HG03469 (cell line): ENCODE data around the gene PDE4D.

Source experiments
- ATAC-seq: cut with Tn5 transposase; IDR thresholded peaks from one replicate; pipeline ENCODE4 v1.9.1; 2021; ENCODE audit warnings: mild to moderate bottlenecking, moderate library complexity, moderate number of reproducible peaks; ENCODE audit not compliant: unreplicated experiment

The PDE4D gene

GRCh38 chr5:58932057-58932612, 961.4 kb downstream of the PDE4D start:
- no peak for ATAC-seq

GRCh38 chr5:58930520-58930919, 963.0 kb downstream of the PDE4D start:
- no peak for ATAC-seq

- ATAC-seq, result no peak
Measured at GRCh38 chr5:58929726-58930125, 963.8 kb downstream of the PDE4D start.

- no peak for ATAC-seq
Measured at GRCh38 chr5:58927938-58928337, 965.6 kb downstream of the PDE4D start.

GRCh38 chr5:58927181-58927580, 966.3 kb downstream of the PDE4D start:
- no peak for ATAC-seq

- ATAC-seq, result no peak
Measured at GRCh38 chr5:58926541-58926935, 967.0 kb downstream of the PDE4D start.

GRCh38 chr5:58925627-58926540, 967.6 kb downstream of the PDE4D start:
- ATAC-seq, result no peak

GRCh38 chr5:58924306-58924705, 969.2 kb downstream of the PDE4D start:
- no peak for ATAC-seq

- ATAC-seq, result no peak
Measured at GRCh38 chr5:58923355-58923754, 970.2 kb downstream of the PDE4D start.

- ATAC-seq, result no peak
Measured at GRCh38 chr5:58922461-58923171, 970.9 kb downstream of the PDE4D start.

- ATAC-seq, result no peak
Measured at GRCh38 chr5:58921159-58921558, 972.4 kb downstream of the PDE4D start.

GRCh38 chr5:58919833-58920232, 973.7 kb downstream of the PDE4D start:
- ATAC-seq, result no peak
